OCI-LY1 (cell line): ENCODE measurements around the gene LIME1.

Experiments
- EZH2 ChIP-seq: fragments of 200-600 bp; sonication (generic), shearing (Covaris generic); IDR thresholded peaks from 2 replicates; pipeline ENCODE4 v1.8.0; 2017; ENCODE audit warnings: borderline replicate concordance, mixed run types, mild to moderate bottlenecking, antibody characterized with exemption, low read length, moderate library complexity, mixed read lengths
- TF ChIP-seq, protein P1 (sequence below): fragments of 200-600 bp; sonication (generic), shearing (Covaris generic); IDR thresholded peaks from 2 replicates; pipeline ENCODE4 v1.5.1; 2017; ENCODE audit warnings: mild to moderate bottlenecking, antibody characterized with exemption, low read length, moderate library complexity, mixed read lengths

DNA sequence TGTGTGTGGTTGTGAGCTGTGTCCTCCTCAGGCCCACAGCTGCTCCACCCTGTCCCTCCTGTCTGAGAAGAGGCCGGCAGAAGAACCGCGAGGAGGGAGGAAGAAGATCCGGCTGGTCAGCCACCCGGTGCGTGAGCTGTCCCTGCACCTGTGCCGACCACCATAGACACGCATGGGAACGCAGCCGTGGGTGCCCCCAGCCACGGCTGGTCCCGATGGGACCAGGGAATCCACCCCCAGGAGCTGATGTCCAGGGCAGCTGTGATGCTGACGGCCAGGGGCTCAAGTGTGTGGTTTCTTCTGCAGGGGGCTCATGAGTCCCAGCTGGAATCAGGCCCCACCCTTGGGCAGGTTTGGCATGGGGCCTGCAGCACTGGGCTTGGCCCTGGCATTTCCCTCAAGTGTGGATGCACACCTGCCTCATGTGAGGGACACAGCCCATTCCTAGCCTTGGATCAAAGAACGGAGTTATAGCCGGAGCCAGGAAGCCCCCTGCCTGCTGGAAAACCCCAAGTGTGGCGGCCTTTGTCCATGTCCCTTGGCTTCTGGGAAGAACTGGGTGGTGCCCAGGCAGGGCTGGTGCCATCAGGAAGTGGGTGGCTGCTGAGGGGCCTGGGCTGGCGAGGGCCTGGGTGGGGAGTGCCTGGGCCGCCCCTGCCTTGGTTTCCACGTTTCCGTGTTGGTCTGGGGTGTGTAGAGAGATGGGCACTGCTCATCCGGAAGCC, 44.6 kb upstream of the LIME1 start:
- TF ChIP-seq, protein P1, sequence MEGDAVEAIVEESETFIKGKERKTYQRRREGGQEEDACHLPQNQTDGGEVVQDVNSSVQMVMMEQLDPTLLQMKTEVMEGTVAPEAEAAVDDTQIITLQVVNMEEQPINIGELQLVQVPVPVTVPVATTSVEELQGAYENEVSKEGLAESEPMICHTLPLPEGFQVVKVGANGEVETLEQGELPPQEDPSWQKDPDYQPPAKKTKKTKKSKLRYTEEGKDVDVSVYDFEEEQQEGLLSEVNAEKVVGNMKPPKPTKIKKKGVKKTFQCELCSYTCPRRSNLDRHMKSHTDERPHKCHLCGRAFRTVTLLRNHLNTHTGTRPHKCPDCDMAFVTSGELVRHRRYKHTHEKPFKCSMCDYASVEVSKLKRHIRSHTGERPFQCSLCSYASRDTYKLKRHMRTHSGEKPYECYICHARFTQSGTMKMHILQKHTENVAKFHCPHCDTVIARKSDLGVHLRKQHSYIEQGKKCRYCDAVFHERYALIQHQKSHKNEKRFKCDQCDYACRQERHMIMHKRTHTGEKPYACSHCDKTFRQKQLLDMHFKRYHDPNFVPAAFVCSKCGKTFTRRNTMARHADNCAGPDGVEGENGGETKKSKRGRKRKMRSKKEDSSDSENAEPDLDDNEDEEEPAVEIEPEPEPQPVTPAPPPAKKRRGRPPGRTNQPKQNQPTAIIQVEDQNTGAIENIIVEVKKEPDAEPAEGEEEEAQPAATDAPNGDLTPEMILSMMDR, result no peak
- TF ChIP-seq EZH2, result no peak
